Measurements from ENCODE around the gene KCNE4.

Gene KCNE4

DNA sequence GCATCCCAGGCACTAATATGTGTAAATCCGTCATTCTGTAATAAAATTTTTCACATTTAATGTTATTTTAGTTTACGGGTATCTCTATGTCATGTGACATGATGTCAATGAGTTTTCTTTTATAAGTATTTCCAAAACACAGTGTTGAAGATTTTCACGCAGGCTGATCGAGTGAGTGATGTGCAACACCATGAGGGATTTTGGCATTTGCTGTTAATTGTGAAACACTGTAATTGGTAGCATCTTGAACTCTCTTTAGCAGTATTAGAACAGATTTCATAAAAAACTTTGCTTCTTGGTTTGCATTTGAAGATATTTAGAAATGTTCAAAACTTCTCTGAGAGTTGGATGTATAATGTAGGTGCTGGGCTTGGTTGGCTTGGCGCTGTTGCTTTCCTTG is 35.5 kb downstream of the KCNE4 start:
- DNase-seq (ENCODE audit: low read depth) = no peak

DNA sequence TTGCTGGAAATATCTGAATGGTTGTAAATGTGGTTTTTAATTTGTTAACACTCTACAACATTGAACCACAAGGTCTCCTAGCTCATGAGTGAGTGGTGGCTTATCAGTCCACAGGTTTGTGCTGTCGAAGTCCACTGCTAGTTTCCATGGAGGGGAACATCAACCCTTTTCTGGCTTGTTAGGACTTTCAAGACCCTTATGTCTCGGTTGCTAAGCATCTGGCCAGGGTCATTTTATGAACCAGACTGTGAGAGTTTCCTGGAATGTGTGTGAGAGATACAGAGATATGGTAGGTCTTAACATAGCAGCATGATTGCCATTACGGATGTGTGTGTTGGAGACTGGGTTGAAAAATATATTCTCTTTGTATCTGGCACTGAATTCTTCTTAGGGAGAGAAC is 36.9 kb downstream of the KCNE4 start:
- DNase-seq (ENCODE audit: low read depth) = no peak

DNA sequence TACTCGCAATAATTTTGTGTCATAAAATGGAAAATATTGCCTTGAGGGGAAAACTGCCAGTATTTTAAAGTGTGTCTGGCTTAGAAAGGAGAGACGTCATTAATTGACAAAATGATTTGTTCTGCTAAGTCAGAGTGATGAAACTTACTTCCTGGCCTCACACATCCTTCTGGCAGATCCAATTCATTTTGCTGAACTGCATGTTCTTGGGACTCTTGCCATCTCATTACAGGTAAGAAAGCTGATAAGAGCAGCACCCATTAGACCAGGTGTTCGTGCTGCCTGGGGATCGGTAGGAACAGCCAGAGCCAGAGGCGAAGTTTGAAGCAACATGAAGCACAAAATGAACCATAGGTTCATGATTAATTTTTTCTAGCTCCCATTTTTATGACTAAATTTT is 38.0 kb downstream of the KCNE4 start:
- no peak for DNase-seq (ENCODE audit: low read depth)

DNA sequence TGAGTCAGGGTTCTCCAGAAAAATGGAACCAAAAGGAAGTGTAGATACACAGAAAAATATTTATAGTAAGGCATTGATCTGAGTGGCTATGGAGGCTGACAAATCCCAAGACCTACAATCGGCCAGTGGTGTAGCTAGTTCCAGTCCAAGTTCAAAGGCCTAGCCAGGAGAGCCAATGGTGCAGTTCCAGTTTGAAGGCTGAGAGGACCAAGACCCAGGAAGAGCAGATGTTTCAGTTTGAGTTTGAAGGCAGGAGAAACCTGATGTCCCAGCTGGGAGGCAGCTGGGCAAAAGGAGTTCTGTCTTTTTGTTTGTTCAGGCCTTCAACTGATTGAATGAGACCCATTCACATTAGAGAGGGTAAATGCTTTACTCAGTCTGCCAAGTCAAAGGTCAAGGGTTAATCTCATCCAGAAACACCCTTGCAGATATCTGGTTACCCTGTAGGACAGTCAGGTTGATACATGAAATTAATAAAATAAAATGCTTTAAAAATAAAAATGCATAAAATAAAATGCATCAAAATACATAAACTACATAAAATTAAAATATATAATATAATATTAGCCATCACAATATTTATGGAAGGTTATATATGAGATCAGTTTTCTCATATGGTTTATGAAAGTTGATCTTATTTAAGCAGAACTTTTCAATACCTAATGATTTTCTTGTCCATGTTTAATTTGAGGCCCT is 38.7 kb downstream of the KCNE4 start:
- DNase-seq (ENCODE audit: low read depth) = no peak

DNA sequence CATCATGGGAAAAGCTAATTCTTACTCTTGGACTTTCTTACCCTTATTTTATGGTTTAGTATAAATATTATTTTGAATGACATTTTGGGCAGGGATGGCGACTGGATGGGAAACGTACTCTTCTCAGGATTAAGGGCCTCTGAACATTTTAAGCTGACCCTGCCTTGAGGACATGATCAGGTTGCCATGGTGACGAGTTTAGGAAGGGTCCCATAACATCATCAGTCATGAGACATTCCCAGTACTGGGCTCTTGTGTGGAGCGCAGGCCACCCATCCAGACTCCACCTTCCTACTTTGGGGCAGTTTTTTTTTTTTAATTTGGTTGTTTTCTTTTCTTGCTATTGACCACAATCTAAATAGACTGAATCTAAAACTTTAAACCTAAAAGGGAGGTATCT is 40.7 kb downstream of the KCNE4 start:
- DNase-seq (ENCODE audit: low read depth) = no peak

DNA sequence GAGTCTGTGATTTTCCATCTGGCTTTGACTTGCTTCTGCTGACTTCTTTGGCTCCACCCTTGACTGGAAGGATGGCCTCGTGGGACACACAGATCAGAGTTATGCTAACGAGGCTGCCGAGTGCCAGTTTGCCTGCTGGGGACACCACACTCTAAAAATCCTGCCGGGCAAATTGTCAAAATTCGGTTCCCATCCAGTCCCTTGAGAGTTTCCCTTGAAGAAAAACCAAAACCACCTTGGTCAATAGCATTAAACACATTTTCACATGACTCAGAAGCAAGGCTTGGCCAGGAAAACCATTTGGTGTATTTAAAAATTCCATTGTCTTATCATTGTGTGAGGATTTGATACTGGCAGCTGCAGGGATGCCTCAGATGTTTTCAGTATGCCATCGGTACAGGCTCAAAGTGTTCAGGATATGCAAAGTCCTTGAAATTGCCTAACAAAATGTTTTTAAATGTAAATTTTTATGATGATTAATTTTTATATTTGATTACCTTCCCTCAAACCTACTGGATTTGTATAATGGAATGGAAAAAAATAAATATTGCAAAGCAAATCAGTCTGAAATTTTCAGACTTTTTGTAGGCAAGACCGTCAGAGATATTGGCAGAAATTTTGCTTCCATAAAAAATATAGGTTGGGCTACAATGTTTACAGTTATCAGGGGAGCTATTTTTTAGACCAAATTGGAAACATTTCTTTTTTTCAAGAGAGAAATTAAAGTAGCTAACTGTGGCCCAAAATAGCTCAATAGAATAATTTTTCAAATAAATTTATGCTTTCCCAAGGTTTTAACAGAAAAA is 41.6 kb downstream of the KCNE4 start:
- no peak for DNase-seq (ENCODE audit: low read depth)

DNA sequence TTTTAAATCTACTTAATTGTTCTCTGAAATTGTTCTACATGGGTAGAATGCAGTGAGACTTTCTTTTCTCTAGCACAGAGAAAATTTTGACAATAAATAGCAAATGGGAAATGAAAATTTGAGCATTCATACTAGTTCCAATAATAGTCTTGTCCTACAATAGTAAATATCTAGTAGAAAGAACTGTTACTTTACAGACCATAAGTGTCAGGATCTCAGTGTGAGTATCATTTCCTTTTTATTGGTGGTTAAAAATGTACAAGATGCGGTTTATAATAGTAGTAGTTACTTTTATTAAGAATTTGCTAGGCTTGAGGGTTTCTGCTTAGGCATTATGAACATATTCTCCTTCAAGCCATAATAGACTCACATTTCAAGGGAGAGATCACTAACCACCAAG is 43.2 kb downstream of the KCNE4 start:
- DNase-seq (ENCODE audit: low read depth) = no peak

DNA sequence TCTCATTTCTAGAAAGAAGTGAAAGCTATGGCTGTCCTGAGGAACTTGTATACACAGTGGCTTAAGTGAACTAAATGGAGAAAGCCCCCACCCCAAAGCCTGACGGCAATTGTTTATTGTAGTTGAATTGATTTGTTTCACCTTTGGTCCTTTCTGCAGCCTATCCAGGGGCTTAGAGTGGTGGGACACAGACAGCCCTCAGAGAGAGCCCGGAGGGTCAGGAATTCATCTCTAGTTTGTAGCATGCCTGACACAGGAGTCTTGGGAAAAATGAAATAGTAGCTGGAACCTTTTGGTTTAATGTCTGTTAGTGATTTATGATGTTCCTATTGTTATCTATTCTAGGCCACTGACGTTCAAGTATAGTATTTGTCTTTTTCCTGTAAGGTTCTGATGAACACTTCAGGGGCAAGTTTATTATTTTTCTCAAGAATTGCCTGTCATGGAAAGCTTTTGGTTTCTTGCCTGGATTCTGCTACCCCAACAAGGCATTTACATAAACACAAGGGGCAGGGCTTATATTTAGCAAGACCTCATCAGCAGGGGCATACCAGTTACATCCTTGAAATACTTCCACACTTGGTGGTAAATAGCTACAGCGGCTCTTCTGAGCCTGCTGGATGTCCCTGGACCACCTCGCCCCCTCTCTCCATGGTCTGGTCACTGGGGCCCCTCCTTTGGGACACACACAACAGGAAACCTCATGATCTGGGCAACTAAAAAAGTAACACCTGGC is 44.4 kb downstream of the KCNE4 start:
- DNase-seq (ENCODE audit: low read depth) = no peak

DNA sequence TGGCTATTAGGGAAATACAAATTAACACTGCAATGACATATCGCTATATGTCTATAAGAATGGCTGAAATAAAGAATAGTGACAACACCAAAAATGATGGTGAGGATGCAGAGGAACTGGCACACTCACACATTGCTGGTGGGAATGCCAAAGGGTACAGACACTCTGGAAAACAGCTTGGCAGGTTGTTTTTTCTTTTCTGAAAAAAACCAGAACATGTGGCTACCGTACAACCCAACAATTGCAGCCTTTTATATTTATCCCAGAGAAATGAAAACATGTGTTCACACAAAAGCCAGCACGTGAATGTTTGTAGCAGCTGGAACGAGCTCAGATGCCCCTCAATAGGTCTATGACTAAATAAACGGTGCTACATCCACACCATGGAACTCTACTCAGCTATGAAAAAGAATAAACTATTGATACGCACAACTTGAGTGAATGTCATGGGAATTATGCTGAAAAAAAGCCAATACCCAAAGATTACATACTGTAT is 45.9 kb downstream of the KCNE4 start:
- DNase-seq (ENCODE audit: low read depth) = no peak

DNA sequence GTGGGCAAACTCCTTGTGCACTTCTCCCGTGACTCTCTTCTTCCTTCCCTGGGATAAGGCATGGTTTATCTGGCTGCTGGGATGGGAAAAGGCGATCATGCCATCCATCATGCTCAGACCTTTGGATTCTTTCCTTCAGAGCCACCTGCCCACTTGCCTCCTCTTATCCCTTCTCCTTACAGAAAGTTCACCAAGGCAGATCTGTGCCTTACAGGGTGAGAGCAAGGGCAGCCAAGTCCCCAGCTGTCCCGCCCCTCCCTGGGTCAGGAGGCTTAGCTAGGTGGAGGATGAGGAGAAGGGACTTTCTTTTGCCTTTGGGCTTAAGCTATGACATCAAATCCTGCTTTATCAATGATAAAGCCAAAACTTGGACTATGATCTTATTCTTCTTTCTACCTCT is 47.6 kb downstream of the KCNE4 start:
- no peak for DNase-seq (ENCODE audit: low read depth)

DNA sequence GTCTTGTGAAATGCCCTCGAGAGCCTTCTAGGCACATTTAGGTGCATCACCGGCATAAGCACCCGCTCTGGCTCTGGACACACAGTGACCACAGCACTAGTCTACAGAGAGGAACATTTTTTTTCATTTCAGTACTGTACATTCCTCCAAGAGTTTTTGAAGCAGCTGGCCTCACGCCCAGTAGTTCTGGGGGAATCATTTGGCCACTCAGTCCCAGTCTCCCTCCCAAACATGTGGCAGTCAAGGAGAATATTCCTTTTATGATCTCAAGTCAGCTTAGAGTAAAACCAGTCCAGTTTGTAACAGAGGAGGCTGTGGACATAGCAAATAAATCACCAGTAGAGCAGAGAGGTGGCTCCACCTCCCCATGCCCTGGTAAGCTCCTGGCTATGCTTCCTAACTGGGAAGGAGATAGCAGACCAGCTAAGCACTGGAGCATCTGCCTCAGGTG is 48.1 kb downstream of the KCNE4 start:
- DNase-seq (ENCODE audit: low read depth) = no peak

DNA sequence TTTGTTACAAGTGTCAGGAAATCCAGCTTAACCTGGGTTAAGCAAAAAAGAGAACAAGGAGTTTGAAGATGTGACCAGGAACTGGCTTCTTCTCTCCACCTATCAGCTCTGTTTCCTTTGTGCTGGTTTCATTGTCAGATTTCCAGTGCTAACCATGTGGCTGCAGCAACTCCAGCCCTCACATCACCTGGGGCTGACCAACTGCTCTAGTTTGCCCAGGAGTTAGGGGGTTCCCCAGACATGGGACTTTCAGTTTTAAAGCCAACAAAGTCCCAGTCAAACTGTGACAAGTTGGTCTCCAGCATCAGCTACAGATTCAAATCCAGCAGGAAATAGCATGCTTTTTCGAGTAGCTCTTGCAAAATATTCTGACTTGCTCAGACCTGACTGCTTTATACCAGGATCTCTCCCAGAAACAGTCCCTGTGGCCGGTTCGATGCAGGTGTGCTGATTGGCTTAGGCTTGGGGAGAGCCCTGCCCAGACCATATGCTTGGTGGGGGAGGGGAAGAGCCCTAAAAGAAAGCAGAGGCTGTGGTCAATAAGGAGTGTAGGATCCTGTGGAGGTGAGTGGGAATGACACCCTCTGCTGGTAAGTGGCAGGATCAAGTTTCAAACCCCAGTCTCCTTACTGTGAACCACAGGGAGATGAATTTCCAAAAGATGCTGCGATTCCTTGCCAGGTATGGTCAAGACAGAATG is 49.5 kb downstream of the KCNE4 start:
- no peak for DNase-seq (ENCODE audit: low read depth)

DNA sequence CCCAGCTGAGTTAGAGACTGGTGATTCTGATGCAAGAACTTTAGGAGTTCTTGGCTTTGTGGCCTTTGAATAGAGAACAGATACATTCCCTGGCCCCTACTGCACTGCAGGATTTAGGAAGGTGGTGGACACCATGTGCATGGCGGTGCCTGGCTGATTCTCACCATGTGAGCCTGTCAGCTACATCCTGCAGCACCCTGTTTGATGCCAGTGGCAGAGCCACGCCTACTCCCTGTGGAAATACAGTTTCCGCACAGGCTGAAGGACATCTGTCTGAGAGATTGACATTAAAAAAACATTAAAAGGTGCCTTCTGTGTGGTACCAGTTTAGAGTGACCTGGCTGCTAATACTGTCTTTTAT is 50.0 kb downstream of the KCNE4 start:
- DNase-seq (ENCODE audit: low read depth) = no peak

DNA sequence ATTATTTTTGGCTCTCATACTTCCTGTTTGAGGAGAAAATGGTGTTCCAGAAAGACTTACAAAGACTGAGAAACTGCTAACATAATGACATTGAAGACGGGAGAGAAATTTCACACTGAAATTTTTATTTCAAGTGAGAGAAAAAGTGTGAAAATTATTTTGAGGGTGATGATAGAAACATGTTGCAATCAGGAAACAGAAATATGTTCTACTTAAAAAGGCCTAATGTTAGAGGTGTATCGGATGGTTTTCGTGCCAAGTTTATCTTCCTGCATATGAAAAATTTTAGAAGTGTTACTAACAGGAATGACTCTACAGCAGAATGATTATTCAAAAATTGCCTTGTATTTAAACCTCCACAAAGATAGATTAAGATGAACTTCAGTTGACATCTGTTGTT is 50.5 kb downstream of the KCNE4 start:
- no peak for DNase-seq (ENCODE audit: low read depth)

DNA sequence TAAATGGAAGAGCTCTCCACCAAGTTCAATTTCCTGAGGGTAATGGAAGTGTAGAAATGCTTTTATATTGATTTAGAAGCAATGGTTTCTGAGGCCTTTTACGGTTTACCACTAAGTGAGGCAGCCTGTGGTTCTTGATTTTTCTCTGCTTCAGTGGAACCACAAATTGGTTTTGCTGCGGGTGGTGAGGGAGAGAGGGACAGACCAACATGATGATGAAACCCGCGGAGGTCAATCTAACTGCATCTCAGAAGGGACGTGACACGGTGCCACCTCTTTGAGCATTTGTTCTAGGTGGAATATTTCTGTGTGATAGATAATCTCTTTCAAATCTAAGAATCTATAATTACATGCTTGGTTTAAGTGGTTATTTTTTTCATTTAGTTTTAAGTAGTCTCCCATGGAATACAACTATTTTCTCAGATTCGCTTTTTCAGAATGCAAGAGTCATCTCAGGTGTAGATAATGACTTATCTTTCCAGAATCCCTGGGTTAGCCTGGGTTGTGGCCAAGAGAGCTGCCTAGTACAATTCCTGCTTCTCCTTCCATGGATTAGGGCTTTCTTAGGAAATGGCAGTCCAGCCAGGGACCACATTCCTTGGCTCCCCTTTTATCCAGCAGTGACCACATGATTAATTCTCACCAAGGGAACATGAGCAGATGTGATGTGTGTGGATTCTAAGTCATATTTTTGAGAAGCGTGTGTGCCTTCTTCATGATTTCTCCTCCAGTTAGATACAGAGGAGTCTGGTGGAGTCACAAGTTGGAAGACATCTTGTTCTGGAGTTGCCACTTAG is 52.5 kb downstream of the KCNE4 start:
- no peak for DNase-seq (ENCODE audit: low read depth)

Measured in stimulated activated CD8-positive, alpha-beta memory T cell treated with anti-CD3 and anti-CD28 coated beads, Interleukin-12 subunit alpha, Interleukin-12 subunit beta, amount 100 ng/mL, for 4 hours (primary cell).